Stimulated activated naive CD4-positive, alpha-beta T cell (primary cell): ENCODE measurements around the gene TINAG.

Experiments used
- DNase-seq, 6 experiments: peaks; one replicate each; lab custom pipeline; 2025; lab: John Stamatoyannopoulos, UW

The TINAG gene

GRCh38 chr6:54308289-54308985 is at the start of gene TINAG:
Gene TINAG, plus strand, starts transcription at chr6:54308441. Its CDS starts 110 bp downstream, at chr6:54308551.
- no peak for DNase-seq

- no peak for DNase-seq
Observed at GRCh38 chr6:54260025-54260424, 48.2 kb upstream of the TINAG start.

DNA sequence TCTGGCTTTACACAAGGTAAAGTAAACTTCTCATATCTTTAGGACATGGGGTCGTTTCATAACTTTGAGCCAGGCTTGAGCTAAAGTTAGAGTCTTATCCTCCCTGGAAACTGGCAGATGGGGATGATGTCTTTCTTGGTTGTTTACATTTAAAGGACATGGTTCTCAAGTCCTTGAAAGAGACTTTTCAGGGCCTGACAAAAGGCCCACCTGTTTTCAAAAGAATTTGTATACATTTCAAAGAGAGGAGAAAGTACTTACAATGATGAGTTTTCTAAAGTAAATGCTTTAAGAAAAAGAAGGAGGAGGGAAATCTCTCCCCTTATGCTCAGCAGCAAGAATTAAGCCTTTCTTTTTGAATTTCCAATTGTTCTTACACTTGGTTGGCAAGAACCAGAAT is 45.7 kb upstream of the TINAG start:
- DNase-seq = no peak

- DNase-seq = no peak
Observed at GRCh38 chr6:54262971-54263370, 45.3 kb upstream of the TINAG start.

GRCh38 chr6:54264581-54265272 is 43.5 kb upstream of the TINAG start:
- no peak for DNase-seq

- DNase-seq = no peak
Observed at GRCh38 chr6:54266400-54266923, 41.8 kb upstream of the TINAG start.

DNA sequence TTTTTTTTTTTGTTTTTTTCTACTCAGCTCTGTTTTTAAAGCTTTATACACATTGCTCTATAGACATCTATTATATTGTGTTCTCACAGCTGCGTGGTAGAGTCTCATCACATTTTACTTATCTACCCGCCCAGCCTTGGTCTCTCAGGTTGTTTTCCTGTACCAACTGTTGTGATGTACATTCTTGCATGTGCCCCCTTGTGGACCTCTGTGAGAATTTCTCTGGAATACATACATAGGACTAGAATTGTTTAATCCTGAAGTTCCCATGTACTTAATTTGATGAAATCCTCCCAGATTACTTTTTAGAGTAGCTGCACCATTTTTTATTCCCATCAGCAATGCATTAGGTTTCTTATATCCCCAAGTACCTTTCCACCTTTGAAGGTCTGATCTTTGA is 40.4 kb upstream of the TINAG start:
- no peak for DNase-seq

DNA sequence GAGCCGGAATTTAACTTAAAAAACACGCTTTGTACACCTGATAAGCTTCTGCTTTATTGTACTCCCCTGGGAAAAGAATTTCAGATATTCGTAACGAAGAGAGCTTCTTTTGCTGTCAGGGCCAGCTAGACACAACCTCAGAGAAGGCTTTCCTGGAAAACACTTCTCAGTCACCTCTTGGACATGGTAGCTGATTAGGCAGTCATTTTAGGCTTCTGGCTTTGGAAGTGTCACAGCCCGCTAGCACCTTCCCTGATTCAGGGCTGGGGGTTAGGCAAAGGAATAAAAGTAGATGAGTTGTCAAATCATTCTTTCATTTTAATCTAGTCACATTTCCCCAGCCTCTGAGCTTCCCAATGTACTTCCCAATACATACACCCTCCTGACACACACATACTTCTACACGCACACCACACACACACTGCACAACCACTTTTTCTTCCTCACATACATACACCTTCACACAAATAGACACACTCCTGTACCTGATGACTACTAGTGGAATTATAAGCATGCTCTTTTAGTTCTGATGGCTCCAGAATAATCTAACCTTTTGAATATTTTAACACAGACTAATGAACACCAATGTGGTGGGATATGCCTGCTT is 34.9 kb upstream of the TINAG start:
- DNase-seq = no peak

DNA sequence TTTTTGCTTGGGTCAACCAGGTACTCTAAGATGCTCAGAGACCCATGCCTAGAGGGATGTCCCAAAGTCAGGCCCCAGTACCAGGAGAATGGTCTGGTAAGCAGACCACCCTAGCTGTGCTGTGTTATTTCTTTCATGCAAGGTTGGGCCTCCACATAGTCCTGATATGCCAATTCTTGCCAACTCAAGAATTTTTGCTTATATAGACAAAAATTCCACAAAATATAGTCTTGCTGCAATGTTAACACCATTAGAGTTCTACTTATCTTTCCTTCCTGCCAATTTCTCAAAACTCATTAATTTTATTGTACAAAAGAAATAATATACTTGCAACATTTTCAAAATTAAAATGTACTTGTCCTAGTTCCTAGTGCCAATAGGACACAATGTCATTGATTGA is 33.9 kb upstream of the TINAG start:
- no peak for DNase-seq

DNA sequence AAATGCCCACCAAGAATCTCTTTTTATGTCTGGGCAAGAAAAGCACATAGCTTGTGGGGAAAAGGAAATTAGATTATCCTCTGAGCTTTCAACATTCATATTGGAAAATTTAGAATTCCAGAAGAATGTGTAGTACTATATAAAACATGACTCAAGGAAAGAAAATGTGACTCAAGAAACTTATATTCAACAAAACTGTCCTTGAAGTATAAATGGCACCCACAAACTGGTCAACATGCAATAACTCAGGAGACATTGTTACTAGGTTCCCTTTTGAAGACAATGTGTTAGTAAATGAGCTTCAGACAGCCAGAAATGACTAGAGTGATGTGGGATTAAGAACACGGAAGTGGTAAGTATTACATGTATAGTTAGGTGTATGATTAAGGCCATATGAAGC is 26.1 kb upstream of the TINAG start:
- no peak for DNase-seq

- DNase-seq = no peak
Observed at GRCh38 chr6:54284161-54284860, 23.9 kb upstream of the TINAG start.

- no peak for DNase-seq
Observed at GRCh38 chr6:54285595-54285994, 22.6 kb upstream of the TINAG start.

- DNase-seq = no peak
Observed at GRCh38 chr6:54286141-54286540, 22.1 kb upstream of the TINAG start.

DNA sequence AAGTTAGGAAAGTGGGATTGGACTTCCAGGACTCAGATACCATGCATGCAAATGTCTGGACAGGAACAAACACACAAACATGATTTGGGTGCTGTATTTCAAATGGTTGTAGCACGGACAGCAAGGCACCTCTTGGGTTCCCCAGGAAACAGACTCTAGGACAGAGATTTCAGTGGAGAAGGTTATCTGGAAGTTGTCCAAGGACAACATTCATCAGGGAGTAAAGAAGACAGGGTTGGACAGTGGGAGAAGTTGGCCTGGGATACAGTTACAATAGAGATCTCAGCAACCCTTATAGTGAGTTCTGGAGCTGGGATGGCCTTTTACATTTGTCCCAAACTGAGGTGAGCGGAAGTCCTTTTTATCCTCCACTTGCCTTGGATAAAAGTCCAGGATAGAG is 19.8 kb upstream of the TINAG start:
- no peak for DNase-seq

GRCh38 chr6:54289426-54289825 is 18.8 kb upstream of the TINAG start:
- DNase-seq = no peak

- no peak for DNase-seq
Observed at GRCh38 chr6:54291146-54291545, 17.1 kb upstream of the TINAG start.

- no peak for DNase-seq
Observed at GRCh38 chr6:54291738-54292137, 16.5 kb upstream of the TINAG start.

DNA sequence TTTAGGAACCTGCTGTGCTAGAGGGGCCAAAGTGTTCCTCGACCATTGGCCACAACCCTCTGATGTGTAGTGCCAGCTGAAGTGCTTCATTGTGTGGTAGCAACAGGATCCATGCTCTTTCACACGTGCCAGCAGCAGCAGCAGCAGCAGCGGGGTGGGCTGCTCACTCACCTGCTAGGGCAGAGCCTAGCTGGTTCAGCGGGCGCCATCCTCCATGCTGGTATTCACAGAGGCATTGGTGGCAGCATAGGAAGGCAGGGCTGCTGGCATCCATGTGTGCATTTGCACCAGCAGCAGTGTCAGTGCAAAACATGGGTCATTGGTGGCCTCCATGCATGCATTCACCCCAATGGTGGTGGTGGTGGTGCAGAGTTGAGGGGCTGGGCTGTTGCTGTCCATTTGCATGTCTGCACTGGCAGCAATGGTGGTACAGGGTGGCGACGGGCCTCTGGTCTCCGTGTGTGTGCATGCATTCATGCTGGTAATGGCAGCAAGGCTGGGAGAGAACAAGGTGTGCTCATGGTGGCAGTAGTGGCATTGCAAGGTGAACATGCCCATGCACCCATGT is 13.2 kb upstream of the TINAG start:
- no peak for DNase-seq

DNA sequence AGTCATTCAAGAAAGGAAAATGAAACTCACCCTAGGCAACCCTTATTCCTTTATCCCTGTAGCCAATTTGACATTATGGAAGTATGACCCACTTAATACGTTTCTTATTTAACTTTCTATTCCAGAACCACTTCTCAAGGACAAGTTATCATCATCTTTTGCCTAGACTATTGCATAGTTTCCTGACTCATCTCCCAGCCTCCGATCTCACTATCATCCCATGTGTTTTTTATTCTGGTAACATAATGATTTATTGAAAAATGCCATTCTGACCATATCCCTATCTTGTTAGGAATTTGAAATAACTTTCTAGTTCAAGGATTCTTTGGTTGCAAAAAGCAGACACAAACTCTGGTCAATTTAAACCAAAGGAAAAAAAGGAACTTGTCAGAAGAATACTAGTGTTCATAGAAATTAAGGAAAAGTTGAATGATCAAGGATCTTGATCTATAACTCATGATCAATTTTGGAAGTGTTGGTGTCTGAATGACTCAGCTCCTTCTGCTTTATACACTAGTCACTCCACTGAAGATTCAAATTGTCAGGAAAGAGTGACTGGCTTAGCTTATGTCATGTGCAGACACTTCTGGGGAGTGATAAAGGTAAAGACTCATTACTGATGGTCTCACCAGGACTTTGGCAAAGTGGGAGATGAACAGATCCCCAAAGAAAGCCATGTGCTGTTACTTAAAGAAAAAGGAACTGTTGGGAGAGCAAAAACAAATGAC is 8.5 kb upstream of the TINAG start:
- DNase-seq = no peak

GRCh38 chr6:54301770-54302169 is 6.5 kb upstream of the TINAG start:
- DNase-seq = no peak

GRCh38 chr6:54307439-54307910 is 766 bp upstream of the TINAG start:
- DNase-seq = no peak

DNA sequence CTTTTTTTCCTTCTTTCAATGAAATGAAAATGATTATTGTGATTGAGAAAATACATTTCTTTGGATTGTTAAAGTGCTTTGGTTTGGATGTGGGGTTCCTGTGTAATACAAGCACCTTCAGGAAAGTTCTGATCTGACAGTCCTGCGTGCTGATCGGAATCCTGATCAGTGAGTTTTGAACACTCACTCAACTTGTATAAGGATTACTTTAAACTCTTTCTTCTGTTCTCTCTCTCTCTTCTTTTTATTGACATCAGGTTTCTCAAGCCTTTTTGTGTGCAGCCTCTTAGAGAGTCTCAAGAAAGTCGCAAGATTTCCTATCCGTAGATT is 710 bp downstream of the TINAG start:
- DNase-seq = no peak
